ENCODE data around the gene SRMS. TPM values are rescaled to one million over a fixed set of nuclear protein-coding genes. Genes with fewer than 3 reads are reported as not detected.

SRMS gene
- total RNA-seq, 1 donor from 2014 or later = not detected

DNA sequence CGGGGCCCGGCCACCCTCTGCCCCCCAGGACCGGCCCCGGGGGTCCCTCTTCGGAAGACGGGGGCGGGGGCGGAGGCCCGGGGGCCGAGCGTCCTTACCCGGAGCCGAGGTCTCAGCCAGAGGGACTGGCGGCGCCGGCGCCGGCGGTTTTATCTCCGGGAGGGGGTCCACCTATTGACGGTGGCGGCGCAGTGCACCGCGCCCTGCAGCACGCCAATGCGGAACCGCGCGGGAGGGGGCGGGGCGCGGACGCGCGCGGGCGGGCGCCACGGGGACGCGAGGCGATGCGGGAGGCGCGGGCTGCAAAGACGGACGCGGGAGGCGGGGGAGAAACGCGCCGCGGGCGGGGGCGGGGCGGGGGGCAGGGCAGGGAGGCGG, 48.6 kb downstream of the SRMS start, which contains the start of gene EEF1A2:
Gene EEF1A2, minus strand, starts transcription at position 124 of the 378 bp plus-strand sequence. CDS start 1,320 bp downstream, outside the sequence.
- intact Hi-C loops (cut with DNase I) = no loop called here
- ATAC-seq (peak; percentile 33), DNase-seq (ENCODE audit: missing footprints) (peak; percentile 82)

DNA sequence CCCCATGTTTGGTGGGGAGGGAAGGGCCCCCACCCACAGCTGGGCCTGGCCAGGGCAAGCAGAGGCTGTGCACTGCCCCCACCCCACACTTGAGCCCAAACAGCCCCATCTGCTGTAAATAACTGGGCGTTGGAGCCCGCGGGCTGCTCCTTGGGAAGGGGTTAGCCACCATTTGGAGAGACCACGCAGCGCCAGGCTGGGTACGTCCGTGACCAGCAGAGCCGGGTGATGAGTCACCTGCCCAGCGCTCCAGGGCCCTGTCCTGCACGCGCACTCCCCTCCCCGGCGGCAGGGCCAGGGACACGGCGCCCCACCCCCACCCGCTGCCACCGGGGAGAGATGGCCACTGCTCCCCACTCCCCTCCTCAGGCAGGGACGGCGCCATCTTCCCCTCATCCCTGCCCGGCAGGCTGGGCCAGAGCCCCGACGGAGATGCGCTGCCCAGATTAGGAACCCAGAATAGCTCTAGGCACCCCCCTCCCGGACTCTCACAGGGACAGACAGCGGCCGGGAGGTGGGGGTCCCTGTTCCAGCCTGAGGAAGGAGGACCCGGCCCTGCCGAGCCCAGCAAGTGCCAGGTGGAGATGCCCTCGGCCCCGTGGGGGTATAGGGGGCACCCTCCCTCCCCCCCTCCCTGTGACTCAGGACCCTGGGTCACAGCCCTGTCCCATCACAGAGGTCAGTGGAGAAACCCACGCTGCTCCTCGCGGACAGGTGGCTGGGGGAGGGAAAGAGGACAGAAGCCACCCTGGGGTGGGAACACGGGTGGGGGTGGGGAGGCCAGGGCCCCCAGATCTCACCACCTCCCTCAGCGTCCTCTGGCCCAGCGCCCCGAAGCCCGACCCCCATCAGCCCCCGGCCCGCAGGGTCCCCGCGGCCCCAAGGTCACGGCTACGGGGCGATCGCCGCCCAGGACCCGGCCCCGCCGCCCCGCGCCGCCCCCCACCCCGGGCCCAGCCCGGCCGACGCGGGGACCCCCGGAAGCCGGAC, 49.3 kb downstream of the SRMS start:
- intact Hi-C loops (cut with DNase I) = no loop called here
- peak; percentile 75 for DNase-seq (ENCODE audit: missing footprints)
- peak; percentile 47 for ATAC-seq

DNA sequence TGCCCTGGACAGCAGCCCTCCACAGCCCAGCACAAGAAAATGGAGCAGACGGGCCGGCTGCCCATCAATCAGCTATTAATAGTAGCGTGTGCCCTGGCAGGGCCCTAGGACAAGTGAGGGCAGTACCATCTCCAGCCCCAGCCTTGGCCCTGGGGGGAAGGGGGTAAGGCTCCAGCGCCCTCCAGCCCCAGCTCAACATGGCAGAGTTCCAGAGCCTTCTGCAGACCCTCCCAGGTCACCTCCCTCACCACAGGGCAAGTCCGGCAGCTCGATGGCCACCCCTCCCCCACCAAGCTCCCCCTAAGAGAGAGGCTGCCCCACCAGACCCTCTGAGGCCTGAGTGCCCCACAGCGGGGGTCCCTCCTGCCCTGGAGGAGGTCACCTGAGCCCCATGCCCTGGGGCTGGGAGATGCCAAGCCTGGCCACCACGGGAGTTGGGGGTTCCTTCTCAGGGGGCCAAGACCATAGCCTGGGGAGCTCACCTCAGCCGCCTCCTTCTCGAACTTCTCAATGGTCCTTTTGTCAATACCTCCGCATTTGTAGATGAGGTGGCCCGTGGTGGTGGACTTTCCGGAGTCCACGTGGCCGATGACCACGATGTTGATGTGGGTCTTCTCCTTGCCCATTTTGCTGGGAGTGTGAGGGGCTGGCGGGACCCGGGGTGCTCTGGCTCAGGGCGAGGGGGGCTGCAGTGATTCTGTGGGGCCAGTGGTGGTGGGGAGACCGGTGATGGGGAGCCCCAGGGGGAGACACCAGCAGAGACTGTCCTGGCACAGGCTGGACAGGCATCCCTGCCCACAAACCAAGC, 50.2 kb downstream of the SRMS start:
- DNase-seq (ENCODE audit: missing footprints) (peak; percentile 68), ATAC-seq (peak; percentile 61)
- intact Hi-C loops (cut with DNase I) = no loop called here

DNA sequence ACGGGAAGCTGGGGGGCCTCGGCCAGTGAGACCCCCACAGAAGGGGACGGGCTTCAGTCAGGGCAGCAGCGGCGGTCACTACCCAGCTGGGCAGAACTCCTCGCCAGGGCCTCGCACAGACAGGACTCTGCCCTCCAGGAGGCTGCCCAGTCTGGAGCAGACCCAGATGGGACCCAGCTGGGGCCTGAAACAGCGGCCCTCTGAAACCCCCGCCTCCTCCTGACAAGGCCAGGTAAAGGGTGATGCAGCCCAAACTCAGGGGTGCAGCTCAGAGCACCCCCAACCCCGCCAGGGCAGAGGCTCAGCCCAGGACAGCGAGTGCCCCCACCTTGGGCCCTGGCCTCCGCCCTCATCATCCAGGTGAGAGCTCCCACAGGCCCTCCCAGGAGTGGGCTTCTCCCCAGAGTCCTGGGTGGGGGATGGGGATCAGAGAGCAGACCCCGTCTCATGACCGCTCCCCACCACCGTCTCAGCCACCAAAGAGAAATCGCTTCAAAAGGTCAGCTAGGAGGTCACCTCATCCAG, 50.9 kb downstream of the SRMS start:
- DNase-seq (ENCODE audit: missing footprints) = peak; percentile 60
- intact Hi-C loops (cut with DNase I) = loop anchor here (1.0 kb wide), 1 partner anchor 24 kb away; the partner anchor contains the start of gene PPDPF
- no peak for ATAC-seq

DNA sequence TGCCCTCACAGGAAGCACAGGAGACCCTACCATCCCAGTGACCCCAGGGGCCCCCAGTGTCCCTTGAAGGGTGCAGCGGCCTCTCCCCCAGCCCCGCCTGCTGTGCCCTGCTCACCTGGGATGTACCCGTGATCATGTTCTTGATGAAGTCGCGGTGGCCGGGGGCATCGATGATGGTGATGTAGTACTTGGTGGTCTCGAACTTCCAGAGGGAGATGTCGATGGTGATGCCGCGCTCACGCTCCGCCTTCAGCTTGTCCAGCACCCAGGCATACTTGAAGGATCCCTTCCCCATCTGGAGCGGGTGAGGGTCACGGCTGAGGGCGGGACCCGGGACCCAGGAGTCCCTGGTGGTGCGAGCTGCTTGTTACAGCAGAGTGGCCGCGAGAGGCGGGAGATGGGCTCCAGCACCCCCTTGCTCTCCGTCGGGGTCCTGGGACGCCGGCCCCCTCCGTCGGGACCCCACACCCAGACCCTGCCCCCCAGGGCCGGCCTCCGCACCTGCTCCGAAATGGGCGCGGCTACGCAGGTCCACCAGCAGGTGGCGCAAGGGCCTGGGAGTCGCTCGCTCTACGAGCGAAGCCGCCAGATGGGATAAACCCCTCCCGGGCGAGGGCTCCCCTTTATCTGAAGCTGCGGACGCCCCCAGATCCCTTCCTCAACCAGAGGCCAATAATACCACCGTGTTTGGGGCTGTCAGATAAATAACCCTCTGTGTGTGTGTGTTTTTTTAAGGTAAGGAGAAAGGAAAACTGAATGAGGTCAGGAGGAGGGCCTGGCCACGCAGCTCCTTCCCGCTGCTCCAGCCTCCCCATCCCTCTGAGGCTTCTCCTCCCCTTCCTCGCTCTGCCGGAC, 51.6 kb downstream of the SRMS start:
- DNase-seq (ENCODE audit: missing footprints) = peak; percentile 85

DNA sequence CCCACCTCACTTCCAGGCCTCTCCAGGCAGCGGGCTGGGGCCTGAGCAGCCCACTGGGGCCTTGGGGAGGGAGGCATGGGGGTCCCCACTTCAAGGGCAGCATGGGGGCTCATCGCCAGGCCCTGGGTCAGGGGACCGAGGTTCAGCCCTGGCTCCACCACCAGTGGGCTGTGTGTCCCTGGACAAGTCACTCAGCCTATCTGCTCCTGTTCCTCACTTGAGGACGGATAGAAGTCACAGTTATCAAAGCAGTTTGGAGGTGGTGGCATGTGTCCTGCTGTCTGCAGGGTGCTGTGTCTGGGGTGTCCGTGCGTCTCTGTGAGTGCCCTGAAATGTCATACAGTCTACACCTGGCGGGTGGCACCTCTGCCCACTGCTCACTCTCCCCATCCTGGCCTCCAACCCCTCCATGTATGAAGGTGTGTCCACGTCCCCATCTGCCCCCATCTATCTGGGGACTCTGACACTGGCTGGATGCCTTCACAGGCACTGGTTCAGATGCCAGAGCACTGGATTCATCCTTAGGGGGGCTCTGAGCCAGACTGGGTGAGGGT, 52.3 kb downstream of the SRMS start:
- ATAC-seq = no peak
- DNase-seq (ENCODE audit: missing footprints) = peak; percentile 6
- intact Hi-C loops (cut with DNase I) = no loop called here

More for the DNA sequence above, 51.6 kb downstream of the SRMS start:
- peak; percentile 37 for ATAC-seq
- intact Hi-C loops (cut with DNase I) = loop anchor here (1.0 kb wide), 1 partner anchor 24 kb away; the partner anchor contains the start of gene PPDPF

DNA sequence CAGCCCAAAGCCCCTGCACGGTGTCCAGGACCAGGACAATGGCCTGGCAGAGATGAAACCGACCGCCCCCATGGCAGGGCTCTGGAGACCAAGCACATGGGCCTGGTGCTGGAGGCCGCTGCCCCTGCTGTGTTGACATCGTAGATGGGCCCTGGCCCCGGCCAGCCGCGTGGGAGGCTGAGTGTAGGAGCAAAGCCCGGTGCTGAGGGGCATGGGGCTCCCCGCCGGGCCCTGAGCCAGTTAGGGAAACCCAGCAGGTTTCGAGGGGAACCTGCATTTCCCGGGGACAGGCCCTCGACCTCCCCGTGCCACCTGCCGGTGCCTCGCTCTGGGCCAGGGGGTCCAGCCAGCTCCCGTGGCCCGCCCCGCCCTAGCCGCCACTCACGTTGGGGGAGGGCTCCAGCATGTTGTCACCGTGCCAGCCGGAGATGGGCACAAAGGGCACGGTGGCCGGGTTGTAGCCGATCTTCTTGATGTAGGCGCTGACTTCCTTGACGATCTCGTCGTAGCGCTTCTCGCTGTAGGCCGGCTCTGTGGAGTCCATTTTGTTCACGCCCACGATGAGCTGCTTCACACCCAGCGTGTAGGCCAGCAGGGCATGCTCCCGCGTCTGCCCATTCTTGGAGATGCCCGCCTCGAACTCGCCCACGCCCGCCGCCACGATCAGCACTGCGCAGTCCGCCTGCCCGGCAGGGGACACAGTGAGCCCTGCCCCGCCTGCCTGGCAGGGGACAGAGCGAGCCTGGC, 53.0 kb downstream of the SRMS start:
- intact Hi-C loops (cut with DNase I) = no loop called here
- peak; percentile 67 for DNase-seq (ENCODE audit: missing footprints)

DNA sequence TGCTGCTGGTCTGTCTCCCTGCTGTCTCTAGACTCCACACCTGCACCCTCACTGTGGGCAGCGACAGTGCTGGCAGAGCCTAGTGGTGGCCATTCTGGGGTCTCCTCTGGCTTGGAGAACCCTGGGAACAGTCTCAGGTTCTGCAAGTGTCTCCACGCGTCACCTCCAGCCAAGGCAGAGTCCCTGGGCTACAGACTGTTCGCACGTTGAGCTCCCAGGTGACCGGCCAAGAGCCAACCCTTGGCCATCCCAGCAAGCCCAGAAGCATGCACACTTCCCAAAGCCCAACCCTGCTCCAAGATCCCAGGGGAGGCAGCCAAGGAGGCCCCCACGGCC, 53.5 kb downstream of the SRMS start:
- intact Hi-C loops (cut with DNase I) = no loop called here
- DNase-seq (ENCODE audit: missing footprints) (peak; percentile 22), ATAC-seq (no peak)

More for the DNA sequence above, 53.0 kb downstream of the SRMS start:
- ATAC-seq = no peak

DNA sequence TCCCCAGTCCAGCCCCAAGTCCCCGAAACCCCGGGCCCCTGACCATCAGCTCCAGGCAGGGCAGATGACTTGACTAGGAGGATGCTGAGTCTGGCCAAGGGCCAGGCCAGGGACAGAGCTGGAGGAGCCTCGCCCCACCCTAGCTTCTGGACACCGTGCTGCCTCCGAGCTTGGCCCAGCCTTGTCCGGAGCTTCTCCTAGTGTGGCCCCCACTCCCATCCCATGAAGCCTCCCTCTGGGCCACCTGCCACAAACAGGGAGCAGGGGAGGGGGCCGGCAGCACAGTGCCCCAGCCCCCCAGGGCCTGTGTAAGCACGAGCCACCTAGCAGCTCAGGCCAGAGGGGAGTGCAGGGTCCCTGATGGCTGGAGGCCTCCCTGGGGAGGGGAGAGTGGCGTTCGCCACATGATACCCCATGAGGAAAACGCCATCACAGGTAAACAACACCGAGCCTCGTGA, 54.0 kb downstream of the SRMS start:
- intact Hi-C loops (cut with DNase I) = no loop called here
- no peak for ATAC-seq
- peak; percentile 63 for DNase-seq (ENCODE audit: missing footprints)

DNA sequence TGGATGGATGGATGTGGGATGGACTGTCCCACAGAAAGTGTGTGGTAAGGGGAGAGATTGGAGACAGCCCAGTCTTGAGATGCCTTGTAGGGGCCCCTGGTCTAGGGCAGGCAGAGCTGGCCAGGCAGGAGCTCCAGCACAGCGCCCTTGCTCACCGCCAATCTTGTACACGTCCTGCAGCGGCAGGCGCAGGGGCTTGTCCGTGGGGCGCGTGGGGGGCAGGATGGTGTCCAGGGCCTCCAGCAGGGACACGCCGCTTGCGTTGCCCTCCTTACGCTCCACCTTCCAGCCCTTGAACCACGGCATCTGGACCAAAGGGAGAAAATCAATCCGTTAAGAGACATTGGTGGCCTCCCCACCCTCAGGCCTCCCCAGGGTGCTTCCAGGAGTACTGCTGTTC, 54.6 kb downstream of the SRMS start:
- intact Hi-C loops (cut with DNase I) = no loop called here
- ATAC-seq (no peak), DNase-seq (ENCODE audit: missing footprints) (peak; percentile 46)

DNA sequence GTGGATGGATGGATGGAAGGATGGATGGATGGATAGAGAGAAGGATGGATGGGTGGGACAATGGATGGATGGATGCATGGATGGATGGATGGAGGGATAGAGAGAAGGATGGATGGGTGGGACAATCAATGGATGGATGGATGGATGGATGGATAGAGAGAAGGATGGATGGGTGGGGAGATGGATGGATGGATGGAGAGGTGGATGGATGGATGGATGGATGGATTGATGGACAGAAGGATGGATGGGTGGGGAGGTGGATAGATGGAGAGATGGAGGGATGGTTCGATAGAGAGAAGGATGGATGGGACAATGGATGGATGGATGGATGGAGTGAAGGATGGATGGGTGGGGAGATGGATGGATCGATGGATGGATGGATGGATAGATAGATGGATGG, 55.0 kb downstream of the SRMS start:
- no peak for DNase-seq (ENCODE audit: missing footprints)
- intact Hi-C loops (cut with DNase I) = no loop called here
- ATAC-seq = no peak

DNA sequence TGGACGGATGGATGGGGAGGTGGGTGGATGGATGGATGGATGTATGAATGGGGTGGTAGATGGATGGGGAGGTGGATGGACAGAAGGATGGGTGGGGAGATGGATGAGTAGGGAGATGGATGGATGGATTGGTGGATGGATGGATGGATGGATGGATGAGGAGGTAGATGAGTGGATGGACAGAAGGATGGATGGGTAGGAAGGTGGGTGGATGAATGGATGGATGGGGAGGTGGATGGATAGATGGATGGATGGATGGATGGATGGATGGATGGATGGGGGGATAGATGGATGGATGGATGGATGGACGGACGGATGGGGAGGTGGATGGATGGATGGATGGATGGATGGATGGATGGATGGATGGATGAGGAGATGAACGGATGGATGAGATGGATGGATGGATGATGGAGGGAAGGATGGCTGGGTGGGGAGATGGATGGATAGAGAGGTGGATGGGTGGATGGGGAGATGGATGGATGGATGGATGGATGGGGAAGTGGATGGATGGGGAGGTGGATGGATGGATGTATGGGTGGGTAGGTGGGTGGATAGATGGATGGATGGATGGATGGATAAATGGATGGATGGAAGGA, 55.8 kb downstream of the SRMS start:
- no peak for ATAC-seq
- intact Hi-C loops (cut with DNase I) = no loop called here
- no peak for DNase-seq (ENCODE audit: missing footprints)

DNA sequence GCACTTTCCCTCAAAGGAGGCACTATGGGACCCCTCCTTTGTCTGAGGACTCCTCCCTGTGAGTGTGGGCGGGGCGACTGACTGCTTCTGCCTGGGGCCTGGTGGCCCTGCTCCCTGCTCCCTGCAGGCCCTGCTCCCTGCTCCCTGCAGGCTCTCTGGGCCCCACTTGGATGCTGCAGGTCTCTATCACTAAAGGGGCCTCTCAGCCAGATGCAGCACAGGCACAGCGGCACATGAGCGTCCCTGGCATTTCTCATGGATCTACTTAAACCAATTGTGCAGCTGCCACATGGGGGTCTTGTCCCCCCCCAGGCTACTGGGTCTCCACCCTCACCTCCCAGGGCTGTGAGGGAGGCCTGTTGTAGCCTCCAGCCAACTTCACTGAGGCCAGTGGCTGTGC, 56.5 kb downstream of the SRMS start:
- ATAC-seq = no peak
- DNase-seq (ENCODE audit: missing footprints) = peak; percentile 11
- intact Hi-C loops (cut with DNase I) = no loop called here
